Endothelial cell of umbilical vein (primary cell): ENCODE data around the gene ESPNL. TPM values are rescaled to one million over a fixed set of nuclear protein-coding genes. Genes with fewer than 3 reads are reported as not detected.
"Not testable (repeated sequence)": the region's sequence is repeated elsewhere in the genome, so short reads cannot be mapped to it uniquely, and the experiment has no call there.

ENCODE experiments used
- BruUV-seq: library from RNA; stranded (reverse); fragments of 400-500 nt; replicated peaks from 2 replicates; lab custom pipeline; 2021; lab: Mats Ljungman, UMichigan
- CTCF ChIA-PET: fragments of 300-600, 350-600 bp; sonication (Branson Sonifier 250); formaldehyde crosslinking; loops from one replicate; lab custom pipeline; 2021; ENCODE audit warnings: antibody characterized with exemption, inconsistent platforms; lab: Charles Lee
- POLR2A ChIA-PET: fragments of 300-600, 350-600 bp; sonication (Branson Sonifier 250); formaldehyde crosslinking; loops from one replicate; lab custom pipeline; 2021; ENCODE audit warnings: antibody characterized with exemption, inconsistent platforms; lab: Charles Lee
- DNase-seq: peaks from one replicate; pipeline ENCODE4 v3.0.0-alpha.2; 2011; ENCODE audit warnings: low read depth, low spot score
- FAIRE-seq: peaks from 2 replicates; lab custom pipeline; 2011; peaks lifted over from hg19 to GRCh38; lab: Jason Lieb, UNC
- H2AFZ ChIP-seq: 2 replicates; pipeline ENCODE4 v1.6.0; 2012; ENCODE audit warnings: low read depth, low read length, control low read depth, inconsistent platforms
- H3K27ac ChIP-seq: 2 replicates; pipeline ENCODE4 v1.5.1; 2011; ENCODE audit warnings: low read depth, mild to moderate bottlenecking, control low read depth, low read length, moderate library complexity; ENCODE audit not compliant: insufficient read depth
- H3K27me3 ChIP-seq, 2 experiments: 2 replicates each; pipeline versions ENCODE4 v1.6.0 to v1.6.1; 2011; ENCODE audit warnings: low read length in 2 of 2, mixed read lengths in 1 of 2; ENCODE audit not compliant: control insufficient read depth in 2 of 2, insufficient read depth in 2 of 2
- H3K36me3 ChIP-seq, 2 experiments: 2 replicates in 1 of 2; 3 replicates in 1 of 2; pipeline ENCODE4 v1.5.1; 2011; ENCODE audit warnings: low read length in 2 of 2, mild to moderate bottlenecking in 1 of 2, moderate library complexity in 1 of 2; ENCODE audit not compliant: control insufficient read depth in 2 of 2, insufficient read depth in 2 of 2; ENCODE audit errors: extremely low read depth in 1 of 2
- H3K4me1 ChIP-seq: 3 replicates; pipeline ENCODE4 v1.5.1; 2011; ENCODE audit warnings: mild to moderate bottlenecking, low read length; ENCODE audit not compliant: control insufficient read depth, insufficient read depth; ENCODE audit errors: extremely low read depth
- H3K4me2 ChIP-seq: 2 replicates; pipeline ENCODE4 v1.6.1; 2011; ENCODE audit warnings: low read length, control low read depth, mixed read lengths; ENCODE audit not compliant: insufficient read depth
- H3K4me3 ChIP-seq, 3 experiments: fragments of 200-600 bp in 1 of 3; sonication (generic), shearing (Covaris generic) in 1 of 3; replicated peaks in 1 of 3; 2 replicates each; pipeline ENCODE4 v1.5.1; 2011 to 2016; ENCODE audit warnings: control low read depth in 3 of 3, low read length in 3 of 3, mild to moderate bottlenecking in 2 of 3, inconsistent platforms in 1 of 3, low read depth in 1 of 3, moderate library complexity in 1 of 3; ENCODE audit not compliant: insufficient read depth in 1 of 3
- H3K79me2 ChIP-seq: 2 replicates; pipeline ENCODE4 v1.6.0; 2012; ENCODE audit warnings: low read length, inconsistent platforms; ENCODE audit not compliant: control insufficient read depth, insufficient read depth
- H3K9ac ChIP-seq: replicated peaks from 2 replicates; pipeline ENCODE3; 2011; ENCODE audit warnings: low read length, control low read depth; ENCODE audit not compliant: insufficient read depth; ENCODE audit errors: extremely low read depth
- H3K9me1 ChIP-seq: replicated peaks from 3 replicates; pipeline ENCODE4 v1.6.0; 2011; ENCODE audit warnings: mild to moderate bottlenecking, low read length; ENCODE audit not compliant: control insufficient read depth, insufficient read depth; ENCODE audit errors: extremely low read depth
- H3K9me3 ChIP-seq: replicated peaks from 2 replicates; pipeline ENCODE4 v1.5.1; 2012; ENCODE audit warnings: low read length, inconsistent platforms; ENCODE audit not compliant: control insufficient read depth, insufficient read depth
- H4K20me1 ChIP-seq: replicated peaks from 2 replicates; pipeline ENCODE3; 2011; ENCODE audit warnings: mild to moderate bottlenecking, low read length; ENCODE audit not compliant: control insufficient read depth, insufficient read depth; ENCODE audit errors: extremely low read depth
- CTCF ChIP-seq, 2 donors: IDR thresholded peaks; 1 replicate in 1 of 2; 2 replicates in 1 of 2; pipeline ENCODE4 v1.5.1; 2011; ENCODE audit warnings: low read length in 2 of 2, mild to moderate bottlenecking in 2 of 2, moderate library complexity in 2 of 2, control low read depth in 1 of 2, inconsistent platforms in 1 of 2, low read depth in 1 of 2; ENCODE audit not compliant: insufficient read depth in 1 of 2; ENCODE audit errors: extremely low read depth in 1 of 2
- EZH2 ChIP-seq: IDR thresholded peaks from 2 replicates; pipeline ENCODE4 v1.6.1; 2012; ENCODE audit warnings: borderline replicate concordance, low read depth, mild to moderate bottlenecking, moderate library complexity, low read length, inconsistent platforms; ENCODE audit not compliant: severe bottlenecking
- FOS ChIP-seq: IDR thresholded peaks from 2 replicates; pipeline ENCODE4 v1.6.1; 2011; ENCODE audit warnings: mild to moderate bottlenecking, low read length, moderate library complexity, borderline replicate concordance; ENCODE audit not compliant: insufficient read depth
- GATA2 ChIP-seq: IDR thresholded peaks from 2 replicates; pipeline ENCODE4 v1.7.0; 2011; ENCODE audit warnings: low read depth, mild to moderate bottlenecking, moderate library complexity, mixed read lengths, low read length; ENCODE audit not compliant: insufficient read length, insufficient read depth
- JUN ChIP-seq: IDR thresholded peaks from 2 replicates; pipeline ENCODE4 v1.6.1; 2011; ENCODE audit warnings: borderline replicate concordance, low read depth; ENCODE audit not compliant: insufficient read length, insufficient read depth
- MAX ChIP-seq: IDR thresholded peaks from 2 replicates; pipeline ENCODE4 v1.6.1; 2011; ENCODE audit not compliant: insufficient read depth, insufficient read length
- MYC ChIP-seq: IDR thresholded peaks from one replicate; pipeline ENCODE4 v1.6.1; 2011; ENCODE audit warnings: mild to moderate bottlenecking, low read depth, low read length
- POLR2A ChIP-seq: IDR thresholded peaks from 2 replicates; pipeline ENCODE4 v1.6.1; 2012; ENCODE audit warnings: low read depth, mild to moderate bottlenecking, control low read depth, low read length
- POLR2AphosphoS5 ChIP-seq: IDR thresholded peaks from 2 replicates; pipeline ENCODE4 v1.6.1; 2012; ENCODE audit warnings: low read depth, mild to moderate bottlenecking, control low read depth, low read length, moderate library complexity; ENCODE audit not compliant: insufficient read depth
- dilution Hi-C: fragments of 300-500 bp; cut with MboI; formaldehyde crosslinking; loops from one replicate; pipeline ENCODE4 v1.15.0; 2019; ENCODE audit warnings: low sequenced_read_pairs; ENCODE audit not compliant: extremely low pct_ligation_motif_present
- intact Hi-C: fragments of 100-400 bp; cut with micrococcal nuclease; formaldehyde crosslinking; loops from one replicate; pipeline ENCODE4 v1.10.0; 2022
- polyA plus RNA-seq, 4 experiments: library from polyadenylated mRNA; depleted of rRNA in 3 of 4; stranded (reverse) in 3 of 4; unstranded in 1 of 4; fragments of >200 nt; gene quantifications; 2 replicates each; pipeline versions ENCODE4 v1.2.1 to v1.2.3, GENCODE V29; 2011 to 2012; ENCODE audit warnings: missing spikeins in 1 of 4
- total RNA-seq: library from RNA; stranded (reverse); gene quantifications from 2 replicates; pipeline ENCODE4 v1.2.3, GENCODE V29; 2021

ESPNL gene
- total and polyA plus RNA-seq, 2 donors (not counting 3 experiments of a cell fraction or from before 2014, with no cell fraction given): not detected

GRCh38 chr2:238055841-238056240 is 44.3 kb upstream of the ESPNL start:
- TF ChIP-seq GATA2 (no peak), FOS (no peak), JUN (no peak), CTCF (IDR thresholded peaks at IDR 0.05; ENCODE audit: extremely low read depth in 1 of 2, insufficient read depth in 1 of 2, low read depth in 1 of 2, low read length in 2 of 2) (no peak), EZH2 (no peak), POLR2A (no peak), MYC (no peak), MAX (no peak), POLR2AphosphoS5 (no peak)
- H3K27me3 ChIP-seq: no peaks in the 10 kb centered on the region

GRCh38 chr2:238057696-238058575 is 42.2 kb upstream of the ESPNL start:
- H3K27me3 ChIP-seq, BruUV-seq, H3K9me1 ChIP-seq, H4K20me1 ChIP-seq, H2AFZ ChIP-seq, H3K4me3 ChIP-seq, DNase-seq, H3K4me2 ChIP-seq, H3K79me2 ChIP-seq, H3K27ac ChIP-seq, H3K9ac ChIP-seq, H3K36me3 ChIP-seq, POLR2A ChIA-PET, H3K9me3 ChIP-seq, intact Hi-C loops, dilution Hi-C loops, FAIRE-seq: not testable (repeated sequence)
- CTCF ChIA-PET: interaction anchor here (2.0 kb wide), 1 partner anchor 135 kb away, joined by 4 read pairs; no protein-coding TSS in a partner anchor
- peaks cover 10% of the 10 kb centered on the region for H3K4me1 ChIP-seq

More at GRCh38 chr2:238055841-238056240, 44.3 kb upstream of the ESPNL start:
- ChIA-PET CTCF (no interaction called here), POLR2A (no interaction called here)
- H3K79me2 ChIP-seq: no peaks in the 10 kb centered on the region
- H3K9ac ChIP-seq: no peak overlapping the region
- H3K9me3 ChIP-seq: no peaks in the 10 kb centered on the region
- dilution Hi-C loops: no loop called here
- H4K20me1 ChIP-seq: no peaks in the 10 kb centered on the region
- H3K4me2 ChIP-seq: no peak overlapping the region
- intact Hi-C loops: no loop called here
- no peak overlapping the region for H2AFZ ChIP-seq
- H3K9me1 ChIP-seq: no peaks in the 10 kb centered on the region
- BruUV-seq: no TSS peak
- no peak overlapping the region for H3K4me3 ChIP-seq
- no peak overlapping the region for H3K27ac ChIP-seq
- FAIRE-seq (no peak), DNase-seq (no peak)
- H3K36me3 ChIP-seq: no peaks in the 10 kb centered on the region
- H3K4me1 ChIP-seq: peaks cover 5% of the 10 kb centered on the region
